Neural cell (in vitro differentiated cells): Measurements from ENCODE around the gene DPM2. TPM values are rescaled to one million over a fixed set of nuclear protein-coding genes. Genes with fewer than 3 reads are reported as not detected.

ENCODE experiments used
- polyA plus RNA-seq: library from polyadenylated mRNA; depleted of rRNA; stranded (reverse); fragments of >200 nt; gene quantifications from 2 replicates; pipeline ENCODE4 v1.2.3, GENCODE V29; 2014

DPM2 gene
- polyA plus RNA-seq, 1 donor from 2014 or later: 30.5 TPM

Other genes with a start within 250 kb of the DPM2 start
- 1.3 and 1.6 TPM in 2 replicates for gene CFAP157, start 230.9 kb downstream of the DPM2 start, polyA plus RNA-seq
- 20.0 and 21.9 TPM in 2 replicates for gene PTRH1, start 222.2 kb downstream of the DPM2 start, polyA plus RNA-seq
- 0.11 and 0.26 TPM in 2 replicates for gene TTC16, start 221.8 kb downstream of the DPM2 start, polyA plus RNA-seq
- 54.1 and 59.7 TPM in 2 replicates for gene TOR2A, start 202.6 kb downstream of the DPM2 start, polyA plus RNA-seq
- 14.5 and 19.4 TPM in 2 replicates for gene SH2D3C, start 159.2 kb downstream of the DPM2 start, polyA plus RNA-seq
- gene CDK9, start 151.8 kb downstream of the DPM2 start, polyA plus RNA-seq: 195 and 253 TPM in 2 replicates
- 38.4 and 60.5 TPM in 2 replicates for gene FPGS, start 135.0 kb downstream of the DPM2 start, polyA plus RNA-seq
- gene ENG, start 83.2 kb downstream of the DPM2 start, polyA plus RNA-seq: 0.10 TPM in 1 of 2 replicates, not detected in the other
- 105 and 137 TPM in 2 replicates for gene AK1, start 60.2 kb downstream of the DPM2 start, polyA plus RNA-seq
- 44.2 and 59.3 TPM in 2 replicates for gene ST6GALNAC6, start 38.3 kb downstream of the DPM2 start, polyA plus RNA-seq
- gene ST6GALNAC4, start 20.8 kb downstream of the DPM2 start, polyA plus RNA-seq: 4.8 and 5.9 TPM in 2 replicates
- 3.4 and 5.2 TPM in 2 replicates for gene PIP5KL1, start 7.1 kb downstream of the DPM2 start, polyA plus RNA-seq
- gene EEIG1, start 43.1 kb upstream of the DPM2 start, polyA plus RNA-seq: 6.7 and 18.5 TPM in 2 replicates
- gene NAIF1, start 129.5 kb upstream of the DPM2 start, polyA plus RNA-seq: 9.9 and 10.2 TPM in 2 replicates
- 43.7 and 50.7 TPM in 2 replicates for gene SLC25A25, start 130.4 kb upstream of the DPM2 start, polyA plus RNA-seq
- gene PTGES2, start 189.9 kb upstream of the DPM2 start, polyA plus RNA-seq: 55.9 and 68.0 TPM in 2 replicates
- not detected in 2 replicates for gene LCN2, start 211.6 kb upstream of the DPM2 start, polyA plus RNA-seq
- 270 and 330 TPM in 2 replicates for gene BBLN, start 222.4 kb upstream of the DPM2 start, polyA plus RNA-seq